Hindlimb muscle (tissue), 1 donor: ENCODE data around the gene AARSD1. TPM values are rescaled to one million over a fixed set of nuclear protein-coding genes. Genes with fewer than 3 reads are reported as not detected.
"Not testable (repeated sequence)": the region's sequence is repeated elsewhere in the genome, so short reads cannot be mapped to it uniquely, and the experiment has no call there.

ENCODE experiments used
- DNase-seq: peaks from one replicate; pipeline ENCODE4 v3.0.0-alpha.2; 2013
- polyA plus RNA-seq: library from polyadenylated mRNA; unstranded; fragments of 120-200 nt; gene quantifications from one replicate; pipeline ENCODE4 v1.2.1, GENCODE V29; 2013; ENCODE audit not compliant: insufficient read length

Gene AARSD1
- polyA plus RNA-seq, 1 donor, result 56.9 TPM

GRCh38 chr17:42920106-42920900 lies 44.0 kb downstream of the AARSD1 start:
- no peak for DNase-seq

- DNase-seq, result not testable (repeated sequence)
These were observed 44.7 kb downstream of the AARSD1 start for GRCh38 chr17:42919522-42920077.

DNA sequence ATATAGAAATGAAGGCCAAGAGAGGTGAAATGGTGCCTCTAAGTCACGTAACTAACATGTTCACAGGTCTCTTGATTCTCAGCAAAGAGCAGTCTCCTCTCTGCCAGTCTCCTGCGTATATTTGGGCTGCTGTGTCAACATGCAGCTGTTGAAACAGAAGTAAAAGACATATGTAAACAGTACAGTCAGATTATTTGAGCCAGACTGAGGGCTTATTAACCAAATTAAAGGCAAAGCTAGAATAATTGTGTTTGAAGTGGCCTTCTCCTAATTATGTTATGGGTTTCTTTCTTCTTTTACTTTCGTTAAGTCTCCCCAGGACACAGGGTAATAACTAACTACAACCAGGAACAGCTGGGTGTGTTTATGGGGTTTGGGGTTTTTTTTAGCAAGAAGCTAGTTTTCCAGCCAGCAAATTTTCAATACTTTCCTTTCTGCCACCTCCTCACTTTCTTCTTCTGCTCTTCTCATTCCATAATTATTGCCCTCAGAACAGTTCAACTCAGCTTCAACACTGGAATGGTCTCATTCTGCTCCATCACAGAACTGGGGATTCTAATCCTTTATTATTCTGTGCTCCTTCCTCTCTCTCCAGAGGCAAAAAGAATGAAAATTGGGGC lies 45.2 kb downstream of the AARSD1 start:
- DNase-seq, result no peak

GRCh38 chr17:42917236-42917603 lies 47.0 kb downstream of the AARSD1 start:
- no peak for DNase-seq

- not testable (repeated sequence) for DNase-seq
These were observed 47.6 kb downstream of the AARSD1 start for GRCh38 chr17:42916388-42917235.

GRCh38 chr17:42915288-42915687 lies 49.0 kb downstream of the AARSD1 start:
- DNase-seq, result not testable (repeated sequence)

GRCh38 chr17:42913981-42914617 lies 50.2 kb downstream of the AARSD1 start:
- no peak for DNase-seq

DNA sequence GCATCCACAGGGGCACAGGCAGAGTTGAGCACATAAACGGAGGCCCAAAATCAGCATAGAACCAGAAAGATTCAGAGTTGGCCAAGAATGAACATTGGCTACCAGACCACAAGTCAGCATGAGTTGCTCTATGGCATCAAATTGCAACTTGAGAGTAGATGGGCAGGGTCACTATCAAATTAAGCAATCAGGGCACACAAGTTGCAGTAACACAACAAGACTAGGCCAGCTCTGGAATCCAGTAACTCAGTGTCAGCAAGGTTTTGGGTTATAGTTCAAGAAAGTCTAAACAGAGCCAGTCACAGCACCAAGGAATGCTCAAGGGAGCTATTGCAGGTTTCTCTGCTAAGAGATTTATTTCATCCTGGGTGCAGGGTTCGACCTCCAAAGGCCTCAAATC lies 50.7 kb downstream of the AARSD1 start:
- DNase-seq, result no peak

DNA sequence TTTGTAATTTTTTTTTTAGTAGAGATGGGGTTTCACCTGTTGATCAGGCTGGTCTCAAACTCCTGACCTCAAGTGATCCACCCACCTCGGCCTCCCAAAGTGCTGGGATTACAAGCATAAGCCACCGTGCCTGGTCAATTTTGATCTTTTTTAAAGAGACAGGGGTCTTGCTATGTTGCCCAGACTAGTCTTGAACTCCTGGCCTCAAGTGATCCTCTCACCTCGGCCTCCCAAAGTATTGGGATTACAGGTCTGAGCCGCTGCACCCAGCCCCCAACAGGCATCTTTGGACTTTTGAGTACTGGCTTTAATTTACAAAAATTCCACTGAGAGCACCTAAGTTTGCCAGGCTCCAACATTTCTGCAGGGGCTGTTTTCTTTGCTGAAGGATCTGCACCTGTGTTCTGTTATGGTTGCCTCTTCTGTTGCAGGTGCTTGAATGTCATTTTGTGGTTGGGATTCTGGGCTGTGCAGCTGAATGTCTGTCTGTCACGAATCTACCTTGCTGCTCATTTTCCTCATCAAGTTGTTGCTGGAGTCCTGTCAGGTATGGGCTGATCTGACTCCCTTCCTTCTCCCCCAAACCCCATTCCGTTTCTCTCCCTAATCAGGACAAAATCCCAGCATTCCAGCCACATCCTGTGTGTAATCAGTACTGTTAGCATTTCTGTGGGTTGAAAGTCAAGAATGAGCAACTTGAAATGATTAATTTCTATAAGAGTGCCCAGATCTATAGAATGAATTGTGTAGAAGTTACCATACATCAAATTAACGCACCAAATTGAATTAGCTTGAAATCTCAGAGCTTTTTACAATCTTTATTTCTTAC lies 55.2 kb downstream of the AARSD1 start:
- DNase-seq, result no peak

GRCh38 chr17:42906772-42907446 lies 57.3 kb downstream of the AARSD1 start:
- DNase-seq, result no peak

- DNase-seq, result no peak
These were observed 60.2 kb downstream of the AARSD1 start for GRCh38 chr17:42904110-42904469.

GRCh38 chr17:42901535-42902229 lies 62.6 kb downstream of the AARSD1 start:
- no peak for DNase-seq

Other genes with a start within 250 kb of the AARSD1 start
- gene EZH1, start 219.4 kb downstream of the AARSD1 start, polyA plus RNA-seq, result 27.3 TPM
- 69.2 TPM for gene RAMP2, start 203.2 kb downstream of the AARSD1 start, polyA plus RNA-seq
- 30.0 TPM for gene VPS25, start 191.0 kb downstream of the AARSD1 start, polyA plus RNA-seq
- 0.19 TPM for gene WNK4, start 183.8 kb downstream of the AARSD1 start, polyA plus RNA-seq
- 53.5 TPM for gene COA3, start 165.8 kb downstream of the AARSD1 start, polyA plus RNA-seq
- 0.70 TPM for gene CNTD1, start 165.6 kb downstream of the AARSD1 start, polyA plus RNA-seq
- gene BECN1, start 140.2 kb downstream of the AARSD1 start, polyA plus RNA-seq, result 49.3 TPM
- gene PSME3, start 131.1 kb downstream of the AARSD1 start, polyA plus RNA-seq, result 48.1 TPM
- 1.0 TPM for gene AOC2, start 119.9 kb downstream of the AARSD1 start, polyA plus RNA-seq
- 27.0 TPM for gene AOC3, start 113.3 kb downstream of the AARSD1 start, polyA plus RNA-seq
- not detected for gene G6PC1, start 63.7 kb downstream of the AARSD1 start, polyA plus RNA-seq
- 69.1 TPM for gene PTGES3L, start 15.6 kb upstream of the AARSD1 start, polyA plus RNA-seq
- 9.6 TPM for gene RUNDC1, start 16.1 kb upstream of the AARSD1 start, polyA plus RNA-seq
- 2,367 TPM for gene RPL27, start 34.0 kb upstream of the AARSD1 start, polyA plus RNA-seq
- 7.2 TPM for gene IFI35, start 42.3 kb upstream of the AARSD1 start, polyA plus RNA-seq
- gene VAT1, start 57.9 kb upstream of the AARSD1 start, polyA plus RNA-seq, result 68.5 TPM
- gene RND2, start 60.8 kb upstream of the AARSD1 start, polyA plus RNA-seq, result 0.45 TPM
- 9.6 TPM for gene BRCA1, start 160.9 kb upstream of the AARSD1 start, polyA plus RNA-seq
- gene NBR1, start 206.8 kb upstream of the AARSD1 start, polyA plus RNA-seq, result 59.3 TPM
- gene TMEM106A, start 247.4 kb upstream of the AARSD1 start, polyA plus RNA-seq, result 9.5 TPM